Neural cell (in vitro differentiated cells): ENCODE measurements around the gene RUFY4. TPM values are rescaled to one million over a fixed set of nuclear protein-coding genes. Genes with fewer than 3 reads are reported as not detected.

Experiments
- H2AFZ ChIP-seq: fragments of 200-600, 300-800 bp; sonication (generic), shearing (Covaris generic); 2 replicates; pipeline ENCODE4 v1.6.0; 2014; ENCODE audit warnings: low read depth, mild to moderate bottlenecking, antibody characterized with exemption, low read length, moderate library complexity
- H3F3A ChIP-seq: fragments of 200-600 bp; shearing (Covaris generic); 2 replicates; pipeline ENCODE4 v1.6.1; 2016; ENCODE audit warnings: mild to moderate bottlenecking, moderate library complexity, mixed read lengths, antibody characterized with exemption, low read length; ENCODE audit not compliant: insufficient read depth, poor library complexity, severe bottlenecking
- H3K27ac ChIP-seq: fragments of 200-600, 300-800 bp; sonication (generic), shearing (Covaris generic); 2 replicates; pipeline ENCODE4 v1.5.1; 2014; ENCODE audit warnings: mild to moderate bottlenecking, low read length, moderate library complexity
- H3K27me3 ChIP-seq: fragments of 300-800, 200-600 bp; sonication (generic), shearing (Covaris generic); 2 replicates; pipeline ENCODE4 v1.6.0; 2014; ENCODE audit warnings: mild to moderate bottlenecking, low read depth, low read length, moderate library complexity; ENCODE audit not compliant: insufficient read depth
- H3K36me3 ChIP-seq: fragments of 300-800, 200-600 bp; sonication (generic), shearing (Covaris generic); 2 replicates; pipeline ENCODE4 v1.5.1; 2014; ENCODE audit warnings: mild to moderate bottlenecking, antibody characterized with exemption, low read length, moderate library complexity; ENCODE audit not compliant: insufficient read depth
- H3K4me2 ChIP-seq: fragments of 300-800, 200-600 bp; sonication (generic), shearing (Covaris generic); 2 replicates; pipeline ENCODE4 v1.6.0; 2014; ENCODE audit warnings: mild to moderate bottlenecking, low read length
- H3K4me3 ChIP-seq: fragments of 300-800, 200-600 bp; sonication (generic), shearing (Covaris generic); 2 replicates; pipeline ENCODE4 v1.5.1; 2014; ENCODE audit warnings: mild to moderate bottlenecking, low read length, moderate library complexity
- H3K79me2 ChIP-seq: fragments of 200-600 bp; shearing (Covaris generic); replicated peaks from 2 replicates; pipeline ENCODE4 v1.6.0; 2014; ENCODE audit warnings: mild to moderate bottlenecking, low read length, moderate library complexity; ENCODE audit not compliant: insufficient read depth
- H3K9ac ChIP-seq: fragments of 300-800, 200-600 bp; sonication (generic), shearing (Covaris generic); 2 replicates; pipeline ENCODE4 v1.6.1; 2016; ENCODE audit warnings: mild to moderate bottlenecking, low read length, mixed read lengths
- H3K9me2 ChIP-seq: fragments of 200-600 bp; shearing (Covaris generic); 2 replicates; pipeline ENCODE4 v1.6.1; 2016; ENCODE audit warnings: mild to moderate bottlenecking, low read length, mixed read lengths; ENCODE audit not compliant: insufficient read depth
- H3K9me3 ChIP-seq: fragments of 200-600, 300-800 bp; sonication (generic), shearing (Covaris generic); 2 replicates; pipeline ENCODE4 v1.6.1; 2016; ENCODE audit warnings: mild to moderate bottlenecking, mixed run types, low read length, moderate library complexity, mixed read lengths
- H4K20me1 ChIP-seq: fragments of 200-600 bp; shearing (Covaris generic); 2 replicates; pipeline ENCODE4 v1.6.1; 2016; ENCODE audit warnings: mild to moderate bottlenecking, mixed run types; ENCODE audit not compliant: insufficient read depth
- EP300 ChIP-seq: fragments of 450-650 bp; conservative IDR thresholded peaks from 2 replicates; pipeline ENCODE4 v1.6.1; 2014; ENCODE audit warnings: antibody characterized with exemption, mild to moderate bottlenecking, moderate library complexity; ENCODE audit not compliant: poor library complexity, severe bottlenecking
- EZH2 ChIP-seq: fragments of 200-600, 300-800 bp; shearing (Covaris generic), sonication (generic); IDR thresholded peaks from 2 replicates; pipeline ENCODE4 v1.6.1; 2014; ENCODE audit warnings: antibody characterized with exemption, low read length, borderline replicate concordance, mild to moderate bottlenecking; ENCODE audit not compliant: insufficient read depth, poor library complexity, severe bottlenecking
- MXI1 ChIP-seq: fragments of 450-650 bp; conservative IDR thresholded peaks from 2 replicates; pipeline ENCODE4 v1.6.1; 2014; ENCODE audit warnings: antibody characterized with exemption, mild to moderate bottlenecking; ENCODE audit not compliant: poor library complexity, severe bottlenecking
- POLR2AphosphoS5 ChIP-seq: IDR thresholded peaks from 2 replicates; pipeline ENCODE4 v1.6.1; 2012
- REST ChIP-seq: IDR thresholded peaks from 2 replicates; pipeline ENCODE4 v1.6.1; 2012; ENCODE audit warnings: borderline replicate concordance
- TAF1 ChIP-seq: IDR thresholded peaks from 2 replicates; pipeline ENCODE4 v1.6.1; 2012; ENCODE audit warnings: low read depth
- polyA plus RNA-seq: library from polyadenylated mRNA; depleted of rRNA; stranded (reverse); fragments of >200 nt; gene quantifications from 2 replicates; pipeline ENCODE4 v1.2.3, GENCODE V29; 2014

Gene RUFY4
- polyA plus RNA-seq, 1 donor from 2014 or later, result not detected

- Histone ChIP-seq H3K27me3 (no peaks in the 10 kb centered on the region), H3K4me2 (no peak overlapping the region), H3K36me3 (no peaks in the 10 kb centered on the region), H3K4me3 (no peak overlapping the region), H4K20me1 (no peaks in the 10 kb centered on the region), H3K27ac (no peak overlapping the region), H3K79me2 (no peaks in the 10 kb centered on the region), H3K9ac (no peak overlapping the region), H3F3A (no peaks in the 10 kb centered on the region), H3K9me2 (no peaks in the 10 kb centered on the region), H3K9me3 (no peaks in the 10 kb centered on the region), H2AFZ (no peak overlapping the region)
- TF ChIP-seq TAF1, result no peak
- no peak for TF ChIP-seq MXI1
- no peak for TF ChIP-seq REST
- no peak for TF ChIP-seq EP300
Observed at GRCh38 chr2:218075975-218076811, 7.1 kb downstream of the RUFY4 start.

GRCh38 chr2:218077464-218078216, 8.6 kb downstream of the RUFY4 start:
- H3K9me2 ChIP-seq, result no peaks in the 10 kb centered on the region
- no peaks in the 10 kb centered on the region for H3K79me2 ChIP-seq
- TF ChIP-seq TAF1, result no peak
- no peak for TF ChIP-seq EP300
- no peak for TF ChIP-seq POLR2AphosphoS5
- no peak for TF ChIP-seq EZH2
- TF ChIP-seq REST, result no peak
- no peaks in the 10 kb centered on the region for H3F3A ChIP-seq
- no peaks in the 10 kb centered on the region for H4K20me1 ChIP-seq
- no peaks in the 10 kb centered on the region for H3K9me3 ChIP-seq
- no peaks in the 10 kb centered on the region for H3K27me3 ChIP-seq
- no peak overlapping the region for H3K4me2 ChIP-seq
- no peak overlapping the region for H2AFZ ChIP-seq
- no peak overlapping the region for H3K27ac ChIP-seq
- no peak overlapping the region for H3K4me3 ChIP-seq
- H3K36me3 ChIP-seq, result no peaks in the 10 kb centered on the region
- H3K9ac ChIP-seq, result no peak overlapping the region
